ENCODE results near the gene PARP9. TPM values are rescaled to one million over a fixed set of nuclear protein-coding genes. Genes with fewer than 3 reads are reported as not detected.

PARP9 gene
- total RNA-seq, 4 donors from 2014 or later: 5.9 to 9.6 (median 8.2) TPM

- in situ Hi-C loops (cut with MboI; ENCODE audit: low sequenced_read_pairs in 4 of 4) (loop anchor here (5.0 to 25.0 kb wide), 2 partner anchors 122 to 132 kb away; partner anchors contain the start of gene PARP14 (in 1 of the 4)), intact Hi-C loops (cut with DNase I; ENCODE audit: low total_unique reads) (no loop called here)
- ATAC-seq: no peak
- Histone ChIP-seq H3K4me3 (no peak overlapping the region), H3K36me3 (peaks cover 2 to 37% of the 10 kb centered on the region in 2 donors), H3K4me1 (no peaks in the 10 kb centered on the region), H3K27ac (no peak overlapping the region), H3K27me3 (no peaks in the 10 kb centered on the region), H3K9me3 (no peaks in the 10 kb centered on the region)
- TF ChIP-seq POLR2A (IDR thresholded peaks at IDR 0.05) (no peak), CTCF (IDR thresholded peaks at IDR 0.05 in 4 of 5, conservative IDR thresholded peaks at IDR 0.05 in 1 of 5) (no peak)
- DNase-seq: no peak
Observed at GRCh38 chr3:122555275-122556071, 8.6 kb downstream of the PARP9 start.

GRCh38 chr3:122553171-122553570 is 10.9 kb downstream of the PARP9 start:
- no peak for DNase-seq
- no peak overlapping the region for H3K27ac ChIP-seq
- no peaks in the 10 kb centered on the region for H3K27me3 ChIP-seq
- no peaks in the 10 kb centered on the region for H3K4me1 ChIP-seq
- peaks cover 2 to 42% of the 10 kb centered on the region in 2 donors for H3K36me3 ChIP-seq
- in situ Hi-C loops (cut with MboI; ENCODE audit: low sequenced_read_pairs in 4 of 4) (loop anchor here in 1 of 4 donors (25.0 kb wide), 1 partner anchor 134 kb away; the partner anchor contains the start of gene PARP14), intact Hi-C loops (cut with DNase I; ENCODE audit: low total_unique reads) (no loop called here)
- H3K9me3 ChIP-seq: no peaks in the 10 kb centered on the region
- TF ChIP-seq CTCF (IDR thresholded peaks at IDR 0.05 in 4 of 5, conservative IDR thresholded peaks at IDR 0.05 in 1 of 5) (no peak), POLR2A (IDR thresholded peaks at IDR 0.05) (no peak)
- no peak overlapping the region for H3K4me3 ChIP-seq
- ATAC-seq: no peak

- Histone ChIP-seq H3K4me1 (no peaks in the 10 kb centered on the region), H3K4me3 (no peak overlapping the region), H3K9me3 (no peaks in the 10 kb centered on the region), H3K36me3 (peaks cover 2 to 39% of the 10 kb centered on the region in 2 donors), H3K27me3 (no peaks in the 10 kb centered on the region), H3K27ac (no peak overlapping the region)
- ATAC-seq (no peak), DNase-seq (no peak)
- in situ Hi-C loops (cut with MboI; ENCODE audit: low sequenced_read_pairs in 4 of 4): no loop called here
- no peak for TF ChIP-seq CTCF (IDR thresholded peaks at IDR 0.05 in 4 of 5, conservative IDR thresholded peaks at IDR 0.05 in 1 of 5)
- no peak for TF ChIP-seq POLR2A (IDR thresholded peaks at IDR 0.05)
- intact Hi-C loops (cut with DNase I; ENCODE audit: low total_unique reads): no loop called here
Observed at GRCh38 chr3:122548619-122549018, 15.5 kb downstream of the PARP9 start.

GRCh38 chr3:122548076-122548475 is 16.0 kb downstream of the PARP9 start:
- no peak for ATAC-seq
- H3K4me1 ChIP-seq: no peaks in the 10 kb centered on the region
- DNase-seq: no peak
- intact Hi-C loops (cut with DNase I; ENCODE audit: low total_unique reads): no loop called here
- H3K36me3 ChIP-seq: peaks cover 2 to 40% of the 10 kb centered on the region in 2 donors
- TF ChIP-seq POLR2A (IDR thresholded peaks at IDR 0.05): no peak
- no peak for TF ChIP-seq CTCF (IDR thresholded peaks at IDR 0.05 in 4 of 5, conservative IDR thresholded peaks at IDR 0.05 in 1 of 5)
- H3K9me3 ChIP-seq: no peaks in the 10 kb centered on the region
- in situ Hi-C loops (cut with MboI; ENCODE audit: low sequenced_read_pairs in 4 of 4): no loop called here
- H3K27ac ChIP-seq: no peak overlapping the region
- H3K4me3 ChIP-seq: no peak overlapping the region
- H3K27me3 ChIP-seq: no peaks in the 10 kb centered on the region
